GM18868 (cell line): ENCODE measurements around the gene SLC9A7.

Source experiments
- ATAC-seq: cut with Tn5 transposase; IDR thresholded peaks from one replicate; pipeline ENCODE4 v1.9.1; 2021; ENCODE audit warnings: mild to moderate bottlenecking, moderate library complexity; ENCODE audit not compliant: unreplicated experiment

The SLC9A7 gene

DNA sequence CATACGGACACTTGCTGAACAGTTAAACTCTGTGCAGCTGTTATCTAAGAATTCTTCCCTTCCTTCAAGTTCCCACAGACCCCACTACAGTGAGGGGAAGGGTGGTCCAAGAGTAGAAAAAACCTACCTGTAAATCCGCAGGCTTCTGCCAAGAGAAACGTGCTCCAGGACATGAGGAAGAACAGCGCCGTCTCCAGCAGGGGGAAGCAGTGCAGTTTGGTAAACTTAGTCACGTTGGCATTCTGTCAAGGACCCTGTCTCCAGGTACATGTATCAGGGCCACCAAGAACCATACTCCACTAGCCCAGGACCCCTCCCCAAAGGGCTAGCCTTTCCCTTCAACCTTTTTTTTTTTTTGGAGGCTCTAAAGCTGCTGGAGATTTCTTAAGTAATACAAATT is 105.4 kb downstream of the SLC9A7 start:
- ATAC-seq: no peak

DNA sequence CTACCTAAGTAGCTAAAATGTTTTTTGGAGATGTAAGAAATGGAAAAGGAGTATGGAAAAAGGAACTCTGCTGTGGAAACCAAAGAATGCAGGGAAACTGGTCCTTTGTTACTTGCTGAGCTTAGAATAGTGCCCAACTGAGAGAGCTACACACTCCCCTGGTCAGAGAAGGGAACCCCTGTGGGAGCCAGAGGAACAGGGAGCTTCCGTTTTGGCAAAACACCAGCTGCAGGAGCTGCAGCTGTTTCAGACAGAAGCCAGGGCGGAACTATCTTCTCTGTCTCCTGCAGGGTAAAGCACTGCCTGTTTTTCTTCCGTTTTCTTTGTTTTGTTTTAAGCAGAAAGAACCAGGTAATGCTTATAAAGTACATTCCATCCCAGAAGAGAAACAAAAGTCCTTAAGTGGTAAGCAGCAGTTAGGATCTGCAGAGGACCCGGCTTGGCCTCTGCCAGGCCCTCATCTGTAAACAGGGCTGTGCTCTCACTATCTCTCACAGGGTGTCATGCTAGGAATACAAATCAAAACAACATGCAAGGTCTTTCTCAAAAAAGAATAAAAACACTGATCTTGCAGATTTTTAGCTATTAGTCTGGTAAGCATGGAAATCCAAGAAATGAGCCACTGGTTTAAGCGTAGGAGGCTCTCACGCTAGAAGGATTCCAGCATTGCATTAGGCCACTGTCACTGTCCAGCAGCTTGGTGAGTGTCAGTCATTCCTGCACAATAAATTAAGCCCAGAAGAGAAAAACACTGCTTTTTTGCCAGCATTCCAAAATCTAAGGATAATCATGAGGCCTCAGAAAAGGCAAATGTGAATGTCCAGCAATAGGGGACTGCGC is 109.3 kb downstream of the SLC9A7 start:
- no peak for ATAC-seq

DNA sequence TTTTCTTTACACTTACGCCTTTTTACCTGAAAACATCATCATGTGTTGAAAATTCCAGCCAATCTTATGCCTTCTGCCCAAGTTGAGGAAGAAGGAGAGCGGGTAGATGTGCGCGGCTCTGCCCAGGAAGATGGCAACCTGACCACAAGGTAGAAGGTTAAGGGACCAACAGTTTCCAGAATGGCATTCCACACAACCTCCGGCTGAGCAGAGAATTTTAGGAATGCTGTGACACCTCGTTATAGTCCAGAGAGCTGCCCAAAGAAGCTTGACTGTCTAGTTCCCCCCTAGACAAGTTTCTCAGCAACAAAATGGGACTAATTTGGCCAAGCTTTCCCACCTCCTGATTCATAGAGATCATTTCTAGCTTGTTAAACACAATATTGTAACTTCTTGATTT is 110.3 kb downstream of the SLC9A7 start:
- no peak for ATAC-seq

- no peak for ATAC-seq
Observed at GRCh38 chrX:46647251-46647650, 111.7 kb downstream of the SLC9A7 start.

- no peak for ATAC-seq
Observed at GRCh38 chrX:46645614-46646013, 113.3 kb downstream of the SLC9A7 start.

- ATAC-seq: peak; percentile 40
Observed at GRCh38 chrX:46643636-46644035, 115.3 kb downstream of the SLC9A7 start.

DNA sequence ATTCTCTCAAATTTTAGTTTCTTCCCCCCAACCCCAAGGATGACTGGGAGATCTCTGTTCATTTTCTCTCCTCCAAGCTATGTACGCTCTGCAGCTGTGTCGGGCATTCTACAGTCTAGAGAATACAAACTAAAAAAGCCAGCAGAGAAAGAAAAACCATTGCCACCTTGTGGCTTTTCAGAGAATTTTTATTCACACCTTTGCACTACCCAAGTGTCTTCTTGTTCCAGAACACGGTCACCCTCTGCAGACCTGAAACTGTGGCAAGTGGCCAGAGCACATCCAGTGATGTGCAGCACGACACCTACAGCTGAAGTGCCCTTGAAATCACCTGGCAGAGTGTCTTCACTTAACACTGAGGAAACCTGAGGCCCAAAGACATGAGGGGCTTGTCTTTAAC is 116.8 kb downstream of the SLC9A7 start:
- no peak for ATAC-seq

- peak; percentile 71 for ATAC-seq
Observed at GRCh38 chrX:46637938-46638337, 121.0 kb downstream of the SLC9A7 start.

DNA sequence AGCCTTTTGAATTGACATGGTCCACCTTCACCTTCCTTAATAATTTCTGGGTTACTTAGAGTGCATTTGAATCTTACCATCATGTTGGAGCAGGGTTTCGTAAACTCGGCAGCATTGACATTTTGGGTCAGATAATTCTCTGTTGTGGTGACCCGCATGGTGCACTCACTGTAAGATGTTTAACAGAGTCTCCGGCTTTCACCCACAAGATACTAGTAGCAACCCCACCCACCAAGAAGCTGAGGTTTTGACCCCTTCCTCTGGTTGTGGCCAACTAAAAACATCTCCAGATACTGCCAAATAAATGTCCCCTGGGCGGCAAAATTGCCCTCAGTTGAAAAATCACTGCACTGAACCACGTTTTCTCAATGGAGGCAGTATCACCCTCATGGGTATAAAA is 122.7 kb downstream of the SLC9A7 start:
- no peak for ATAC-seq

DNA sequence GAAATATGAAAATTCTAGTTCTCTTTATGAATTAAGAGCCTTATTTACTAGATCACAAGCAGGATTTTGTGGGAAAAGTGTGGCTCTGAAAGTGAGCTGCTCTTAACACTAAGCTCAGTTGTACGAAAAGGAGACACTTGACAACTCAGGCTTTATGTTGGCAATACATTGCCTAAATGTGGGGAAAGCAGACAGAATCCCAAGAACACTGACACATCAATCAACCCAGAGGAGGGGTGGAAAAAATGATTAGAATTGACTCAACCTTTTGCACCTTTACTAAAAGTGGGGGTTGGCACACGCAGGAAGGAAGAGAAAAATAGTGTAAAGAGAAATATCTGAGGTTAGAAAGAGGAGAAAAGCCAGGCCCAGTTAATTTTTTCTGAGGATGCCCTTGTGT is 123.7 kb downstream of the SLC9A7 start:
- ATAC-seq: no peak

- ATAC-seq: peak; percentile 67
Observed at GRCh38 chrX:46634577-46634976, 124.3 kb downstream of the SLC9A7 start.

GRCh38 chrX:46630141-46630540 is 128.8 kb downstream of the SLC9A7 start:
- no peak for ATAC-seq

GRCh38 chrX:46628460-46629371 is 130.2 kb downstream of the SLC9A7 start:
- peak; percentile 91 for ATAC-seq

- peak; percentile 7 for ATAC-seq
Observed at GRCh38 chrX:46627711-46628419, 131.1 kb downstream of the SLC9A7 start.

DNA sequence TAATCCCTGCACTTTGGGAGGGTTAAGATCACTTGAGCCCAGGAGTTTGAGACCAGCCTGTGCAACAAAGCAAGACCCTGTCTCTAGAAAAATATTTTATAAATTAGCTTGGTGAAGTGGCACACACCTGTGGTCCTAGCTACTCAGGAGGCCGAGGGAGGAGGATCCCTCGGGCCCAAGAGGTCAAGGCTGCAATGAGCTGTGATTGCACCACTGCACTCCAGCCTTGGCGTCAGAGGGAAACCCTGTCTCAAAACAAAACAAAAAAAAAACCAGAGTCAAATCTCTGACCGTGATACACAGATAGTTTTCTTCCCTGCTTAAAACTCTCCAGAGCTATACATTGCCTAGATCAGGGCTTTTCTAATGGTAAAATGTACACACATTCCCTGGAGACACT is 131.9 kb downstream of the SLC9A7 start:
- ATAC-seq: no peak

GRCh38 chrX:46626566-46626965 is 132.4 kb downstream of the SLC9A7 start:
- no peak for ATAC-seq

GRCh38 chrX:46624090-46624786 is 134.7 kb downstream of the SLC9A7 start:
- ATAC-seq: no peak

- ATAC-seq: no peak
Observed at GRCh38 chrX:46621572-46621971, 137.3 kb downstream of the SLC9A7 start.

- no peak for ATAC-seq
Observed at GRCh38 chrX:46620505-46620904, 138.4 kb downstream of the SLC9A7 start.

DNA sequence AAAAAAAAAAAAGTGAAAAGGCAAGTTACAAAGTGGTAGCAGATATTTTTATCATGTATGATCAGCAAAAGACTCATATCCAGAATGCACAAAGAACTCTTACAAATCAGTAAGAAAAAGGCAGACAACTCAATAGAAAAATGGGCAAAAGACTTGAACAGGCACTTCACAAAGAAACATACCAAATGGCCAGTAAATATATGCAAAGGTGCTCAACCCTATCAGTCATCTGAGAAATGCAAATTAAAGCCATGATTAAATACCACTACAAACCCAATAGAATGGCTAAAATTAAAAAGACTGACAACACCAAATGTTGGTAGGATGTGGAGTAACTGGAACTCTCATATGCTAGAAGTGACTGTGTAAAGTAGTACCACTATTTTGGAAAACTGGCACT is 140.0 kb downstream of the SLC9A7 start:
- ATAC-seq: no peak

DNA sequence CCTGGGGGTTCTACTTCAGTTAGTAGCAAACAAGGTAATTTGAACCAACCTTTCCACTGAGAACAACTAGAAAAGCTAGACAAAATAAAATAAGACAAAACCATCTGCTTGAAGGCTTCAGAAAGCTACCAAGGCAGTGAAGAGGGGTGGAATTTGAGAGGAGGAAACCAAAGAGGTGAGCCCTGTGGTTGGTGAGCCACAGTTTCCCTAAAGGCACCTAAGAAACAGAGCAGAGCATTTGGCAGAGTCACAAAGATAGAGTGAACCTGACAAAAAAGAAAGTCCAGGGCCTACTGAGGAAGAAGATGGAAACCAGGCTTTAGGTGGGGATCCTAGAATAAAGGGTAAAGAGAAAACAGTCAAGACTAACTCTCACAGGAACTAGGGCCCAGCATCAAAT is 141.0 kb downstream of the SLC9A7 start:
- no peak for ATAC-seq
